GM19467 (cell line): ENCODE results near the gene PRRG2.

Source experiments
- ATAC-seq: cut with Tn5 transposase; IDR thresholded peaks from one replicate; pipeline ENCODE4 v1.9.1; 2021; ENCODE audit warnings: mild to moderate bottlenecking, moderate library complexity; ENCODE audit not compliant: unreplicated experiment

Gene PRRG2

DNA sequence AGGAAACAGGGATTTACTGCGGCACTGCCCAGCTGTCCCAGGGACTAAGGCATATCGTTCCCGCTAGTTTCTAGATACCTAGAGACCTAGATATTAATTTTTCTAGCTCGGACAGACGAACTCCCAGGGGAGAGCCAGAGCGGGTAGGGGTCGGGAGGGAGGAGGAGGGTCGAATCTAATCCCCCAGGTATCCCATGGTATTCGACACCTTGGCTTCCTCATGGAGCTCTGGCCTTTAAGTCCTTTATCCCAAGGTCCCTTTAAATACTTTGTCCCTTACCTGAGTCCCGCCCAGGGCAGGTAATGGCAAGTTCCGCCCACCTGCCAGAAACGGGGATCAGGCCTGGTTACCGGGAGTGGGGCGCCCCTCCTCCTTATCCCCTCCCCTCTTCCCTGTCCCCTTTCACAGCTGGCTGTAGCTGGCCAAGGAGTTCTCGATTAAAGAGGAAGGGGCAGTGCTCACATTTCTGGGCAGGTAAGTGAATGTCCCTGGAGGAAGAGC is at the start of gene PRRG2:
Gene PRRG2, plus strand, starts transcription at position 310 of the 502 bp plus-strand sequence. CDS start 1,904 bp downstream, outside the sequence.
- no peak for ATAC-seq

DNA sequence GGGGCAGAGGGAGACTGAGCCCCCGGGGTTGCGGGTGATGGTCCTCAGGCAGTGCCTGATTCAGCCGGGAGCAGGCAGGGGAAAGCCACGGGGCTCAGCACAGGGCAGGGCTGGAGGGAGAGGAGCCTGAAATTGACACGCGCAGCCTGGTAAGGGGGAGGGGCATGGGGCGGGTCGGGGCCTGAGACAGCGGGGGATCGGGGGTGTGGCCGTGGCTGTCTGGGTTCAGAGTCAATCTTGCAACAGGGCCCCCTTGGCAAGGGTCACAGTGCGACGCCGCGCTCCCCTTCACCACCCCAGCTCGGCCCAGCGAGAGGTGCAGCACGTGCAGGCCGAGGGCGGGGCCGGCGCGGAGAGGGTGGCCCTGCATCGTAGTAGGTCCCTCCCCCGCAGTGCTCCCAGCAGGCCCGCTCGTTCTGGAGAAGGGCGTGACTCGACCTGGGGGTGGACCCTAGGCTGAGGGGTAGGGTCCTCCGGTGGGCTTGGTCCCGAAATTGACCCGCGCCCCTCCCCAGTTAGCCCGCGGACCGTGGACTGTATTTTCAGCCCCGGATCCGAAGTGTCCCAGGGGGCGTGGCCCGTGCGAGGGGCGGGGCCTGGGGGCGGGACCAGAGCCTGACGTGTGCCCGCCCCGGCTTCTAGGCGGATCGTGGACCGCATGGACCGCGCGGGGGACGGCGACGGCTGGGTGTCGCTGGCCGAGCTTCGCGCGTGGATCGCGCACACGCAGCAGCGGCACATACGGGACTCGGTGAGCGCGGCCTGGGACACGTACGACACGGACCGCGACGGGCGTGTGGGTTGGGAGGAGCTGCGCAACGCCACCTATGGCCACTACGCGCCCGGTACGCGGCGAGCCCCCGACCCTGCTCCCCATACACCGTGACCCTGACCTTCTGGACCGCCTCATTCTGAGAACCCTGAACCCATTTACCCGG is 47.3 kb upstream of the PRRG2 start:
- ATAC-seq: peak; percentile 53

DNA sequence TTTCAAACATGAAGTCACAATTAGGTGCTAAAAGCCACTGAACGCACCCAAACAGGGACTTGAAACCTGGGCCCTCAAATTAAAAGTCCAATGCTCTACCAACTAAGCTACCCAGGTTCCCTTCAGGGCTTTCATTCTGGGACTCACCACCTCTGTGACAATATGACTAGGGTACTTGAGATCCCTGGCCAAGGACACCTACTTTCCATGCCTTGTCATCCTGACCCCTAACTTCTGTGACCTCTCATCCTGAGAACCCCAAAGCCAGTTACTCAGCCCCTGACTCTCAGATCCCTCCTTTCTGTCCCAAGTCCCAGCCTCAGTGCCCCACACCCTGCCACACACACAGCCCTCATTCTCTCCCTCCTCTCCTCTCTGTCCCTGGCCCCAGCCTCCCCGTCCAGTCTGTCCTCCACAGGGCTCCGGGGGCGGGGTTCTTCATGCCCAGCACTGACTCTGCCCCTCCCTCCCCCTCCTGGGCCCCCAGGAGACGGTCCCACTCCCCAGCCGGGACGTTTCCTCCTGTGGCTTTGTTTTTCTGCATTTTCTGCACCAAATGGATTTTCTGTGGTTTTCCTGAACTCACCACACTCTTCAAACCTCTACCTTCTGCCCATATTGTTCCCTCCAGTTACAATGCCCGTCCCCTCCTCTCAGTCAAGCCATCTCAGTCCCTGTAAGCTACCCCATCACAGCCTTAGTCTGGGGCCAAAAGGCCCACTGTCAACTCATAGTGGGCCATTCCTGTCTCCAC is 46.3 kb upstream of the PRRG2 start:
- no peak for ATAC-seq

GRCh38 chr19:49536921-49537462 is 44.1 kb upstream of the PRRG2 start:
- no peak for ATAC-seq

- ATAC-seq: no peak
Measured at GRCh38 chr19:49538643-49539042, 42.5 kb upstream of the PRRG2 start.

DNA sequence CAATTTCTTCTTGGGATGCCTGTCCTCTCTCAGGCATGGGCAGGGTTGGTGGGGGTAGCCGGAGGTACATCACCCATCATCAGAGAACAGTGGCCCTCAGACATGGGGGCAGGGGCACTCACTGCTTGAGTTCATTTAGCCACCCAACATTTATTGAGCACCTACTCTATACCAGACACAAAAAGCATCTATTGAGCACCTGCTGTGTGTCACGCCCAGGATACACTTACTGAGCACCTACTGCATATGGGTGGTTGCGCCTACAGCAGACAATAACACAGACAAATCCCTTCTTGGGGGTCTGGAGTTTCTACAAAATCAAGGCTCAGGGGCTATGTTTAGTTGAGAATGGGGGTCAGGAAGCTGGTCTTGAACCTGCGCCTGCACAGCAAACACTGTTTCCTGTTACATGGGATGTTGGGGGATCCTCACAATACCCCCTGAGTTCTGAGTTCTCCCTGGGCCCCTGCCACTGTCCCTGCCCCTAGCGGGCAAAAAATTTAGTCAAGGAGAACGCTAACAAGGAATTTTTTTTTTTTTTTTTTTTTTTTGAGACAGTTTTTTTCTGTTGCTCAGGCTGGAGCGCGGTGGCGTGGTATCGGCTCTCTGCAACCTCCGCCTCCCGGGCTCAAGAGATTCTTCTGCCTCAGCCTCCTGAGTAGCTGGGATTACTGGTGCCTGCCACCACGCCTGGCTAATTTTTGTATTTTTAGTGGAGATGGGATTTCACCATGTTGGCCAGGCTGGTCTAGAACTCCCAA is 41.7 kb upstream of the PRRG2 start:
- no peak for ATAC-seq

DNA sequence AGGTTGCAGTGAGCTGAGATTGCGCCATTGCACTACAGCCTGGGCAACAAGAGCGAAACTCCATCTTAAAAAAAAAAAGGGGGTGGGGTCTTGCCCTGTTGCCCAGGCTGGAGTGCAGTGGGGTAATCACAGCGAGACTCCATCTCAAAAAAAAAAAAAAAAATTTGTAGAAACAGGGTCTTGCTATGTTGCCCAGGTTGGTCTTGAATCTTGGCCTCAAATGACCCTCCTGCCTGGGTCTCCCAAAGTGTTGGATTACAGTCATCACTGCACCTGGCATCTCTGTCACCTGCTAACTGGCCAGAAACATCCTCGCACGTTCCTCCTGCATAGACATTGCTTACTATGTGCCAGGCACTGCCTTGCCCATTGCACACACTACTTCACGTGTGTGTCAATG is 39.2 kb upstream of the PRRG2 start:
- no peak for ATAC-seq

DNA sequence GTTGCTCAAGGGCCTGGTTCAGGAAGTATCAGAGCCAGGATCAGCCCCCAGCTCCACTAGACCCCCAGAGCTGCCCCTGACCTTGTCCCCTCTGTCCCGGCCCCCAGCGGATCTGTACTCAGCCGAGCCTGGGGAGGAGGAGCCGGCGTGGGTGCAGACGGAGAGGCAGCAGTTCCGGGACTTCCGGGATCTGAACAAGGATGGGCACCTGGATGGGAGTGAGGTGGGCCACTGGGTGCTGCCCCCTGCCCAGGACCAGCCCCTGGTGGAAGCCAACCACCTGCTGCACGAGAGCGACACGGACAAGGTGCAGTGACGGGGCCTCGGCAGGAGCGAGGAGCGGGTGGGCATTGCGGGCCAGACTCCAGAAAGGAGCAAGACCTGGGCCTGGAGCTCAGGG is 38.7 kb upstream of the PRRG2 start:
- no peak for ATAC-seq

- ATAC-seq: no peak
Measured at GRCh38 chr19:49543032-49543431, 38.1 kb upstream of the PRRG2 start.

DNA sequence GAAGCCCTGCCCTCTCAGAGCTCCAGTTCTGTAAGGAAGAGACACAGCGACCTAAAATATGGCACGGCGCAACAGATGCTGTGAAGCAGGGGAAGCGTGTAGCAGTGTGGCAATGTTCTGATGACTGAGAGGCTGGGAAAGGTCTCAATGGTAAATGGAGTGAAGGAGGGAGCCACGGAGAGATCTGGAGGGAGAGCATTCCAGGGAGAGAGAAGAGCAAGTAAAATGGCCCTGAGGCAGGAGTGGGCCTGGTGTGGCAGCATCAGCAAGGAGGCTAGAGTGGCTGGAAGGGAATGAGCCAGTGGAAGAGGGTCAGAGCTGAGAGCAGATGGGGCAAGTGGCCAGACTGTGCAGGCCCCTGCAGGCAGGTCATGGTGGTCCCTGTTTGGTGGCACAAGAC is 37.0 kb upstream of the PRRG2 start:
- ATAC-seq: no peak

DNA sequence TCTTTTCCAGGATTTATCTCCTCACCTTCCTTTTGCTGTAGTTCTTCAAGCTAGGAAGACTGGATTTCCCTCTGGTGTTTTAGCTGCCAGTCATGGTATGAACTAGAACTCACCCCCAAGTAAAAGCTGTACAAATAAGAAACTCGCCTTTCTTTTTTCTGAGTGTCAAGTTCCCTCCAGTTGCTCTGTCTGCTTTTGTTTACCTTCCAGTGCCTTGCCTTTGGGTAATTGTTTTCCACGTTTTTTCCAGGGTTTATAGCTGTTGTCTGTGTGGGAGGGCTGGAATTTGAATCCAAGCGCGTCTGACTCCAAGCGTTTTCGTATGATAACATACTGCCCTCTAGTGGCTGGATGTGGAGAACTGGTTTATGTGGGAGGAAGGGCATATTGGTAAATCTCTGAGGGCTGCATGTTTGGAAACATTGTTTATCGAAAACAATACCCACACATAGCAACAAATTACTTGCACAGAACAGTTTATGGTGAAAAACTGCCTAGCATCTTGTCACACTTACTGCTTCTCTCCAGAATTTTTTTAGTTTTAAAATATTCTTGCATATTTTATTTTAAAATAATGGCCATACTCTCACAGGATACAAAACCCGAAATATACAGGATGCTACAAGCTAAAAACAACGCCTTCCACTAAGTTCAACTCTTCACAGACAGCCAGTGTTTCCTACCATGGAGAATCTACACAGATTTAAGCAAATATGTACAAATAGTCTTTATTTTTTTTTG is 34.1 kb upstream of the PRRG2 start:
- ATAC-seq: no peak

DNA sequence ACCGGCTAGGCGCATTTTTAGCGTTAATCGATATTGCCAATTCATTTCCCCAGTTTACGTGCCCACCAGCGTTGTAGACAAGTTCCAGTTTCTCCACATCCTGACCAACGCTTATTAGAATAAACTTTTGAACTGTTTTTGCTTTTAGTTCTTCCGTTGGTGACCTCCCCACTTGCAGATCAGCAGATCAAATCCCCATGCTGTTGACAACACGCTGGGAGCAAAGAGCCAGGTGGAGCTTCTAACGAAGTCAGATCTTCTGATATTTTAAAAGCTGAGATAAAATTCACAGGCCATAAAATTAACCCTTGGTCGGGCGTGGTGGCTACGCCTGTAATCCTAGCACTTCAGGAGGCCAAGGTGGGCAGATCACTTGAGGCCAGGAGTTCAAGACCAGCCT is 32.1 kb upstream of the PRRG2 start:
- ATAC-seq: no peak

DNA sequence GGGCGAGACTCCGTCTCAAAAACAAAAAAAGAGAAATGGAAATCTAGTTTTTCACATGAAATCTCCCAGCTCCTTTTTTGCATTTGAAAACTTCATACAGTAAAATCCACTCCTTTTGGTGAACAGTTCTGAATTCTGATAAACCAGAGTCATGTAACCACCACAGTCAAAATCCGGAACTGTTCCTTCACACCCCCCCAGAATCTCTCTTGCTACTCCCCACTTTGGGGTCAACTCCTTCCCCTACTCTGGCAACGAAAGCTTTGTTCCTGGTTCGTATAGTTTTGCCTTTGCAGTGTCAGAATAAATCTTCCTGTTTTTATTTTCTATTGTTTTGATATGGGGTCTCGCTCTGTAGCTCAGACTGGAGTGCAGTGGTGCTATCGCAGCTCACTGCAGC is 29.6 kb upstream of the PRRG2 start:
- no peak for ATAC-seq

DNA sequence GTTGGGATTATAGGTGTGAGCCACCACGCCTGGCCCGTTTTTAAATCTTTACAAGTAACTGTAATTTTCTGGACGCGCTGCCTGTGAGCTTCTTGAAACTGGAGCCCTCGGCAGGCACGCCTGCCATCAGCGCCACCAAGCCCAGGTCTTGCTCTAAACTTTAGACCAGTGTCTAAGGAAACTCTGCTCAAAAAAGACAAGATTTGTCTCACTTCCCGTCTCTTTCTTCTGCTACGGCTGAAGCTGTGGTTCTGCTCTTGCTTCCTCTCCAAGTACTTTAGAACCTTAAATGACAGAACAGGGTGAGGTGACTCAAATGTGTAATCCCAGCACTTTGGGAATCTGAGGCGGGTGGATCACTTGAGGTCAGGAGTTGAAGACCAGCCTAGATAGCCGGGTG is 28.4 kb upstream of the PRRG2 start:
- ATAC-seq: no peak

DNA sequence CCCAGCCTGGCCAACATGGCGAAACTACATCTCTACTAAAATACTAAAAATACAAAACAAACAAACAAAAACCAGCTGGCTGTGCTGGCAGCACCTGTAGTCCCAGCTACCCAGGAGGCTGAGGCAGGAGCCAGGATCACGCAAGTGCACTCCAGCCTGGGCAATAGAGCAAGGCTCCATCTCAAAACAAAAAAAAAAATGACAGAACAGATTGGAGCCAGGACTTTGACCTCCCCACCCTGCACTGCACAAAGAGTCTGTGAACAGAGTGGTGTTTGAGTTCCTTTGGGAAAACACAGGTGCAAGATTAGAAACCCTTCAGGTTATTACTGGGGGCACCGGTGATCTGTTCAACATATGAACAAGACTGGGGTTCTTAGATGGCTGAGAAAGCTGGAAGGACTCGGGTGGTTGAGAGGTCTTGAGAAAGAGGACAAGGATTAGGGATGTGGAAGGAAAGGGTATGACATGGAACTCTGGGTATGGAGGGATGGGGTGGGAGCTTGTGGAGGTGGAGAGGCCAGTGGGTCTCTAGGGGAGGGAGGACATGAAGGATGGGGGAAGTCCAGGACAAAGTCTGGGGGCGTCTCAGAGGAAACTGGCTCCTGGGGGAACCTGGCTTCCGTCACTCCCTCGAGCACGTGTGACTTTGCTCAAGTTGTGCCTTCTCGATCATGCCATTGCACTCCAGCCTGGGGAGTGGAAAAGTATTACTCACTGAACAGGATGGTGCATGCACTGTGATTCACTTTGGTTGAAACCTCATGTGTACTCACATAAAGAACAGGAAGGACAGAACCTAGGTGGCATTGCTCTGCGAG is 27.5 kb upstream of the PRRG2 start:
- ATAC-seq: no peak

DNA sequence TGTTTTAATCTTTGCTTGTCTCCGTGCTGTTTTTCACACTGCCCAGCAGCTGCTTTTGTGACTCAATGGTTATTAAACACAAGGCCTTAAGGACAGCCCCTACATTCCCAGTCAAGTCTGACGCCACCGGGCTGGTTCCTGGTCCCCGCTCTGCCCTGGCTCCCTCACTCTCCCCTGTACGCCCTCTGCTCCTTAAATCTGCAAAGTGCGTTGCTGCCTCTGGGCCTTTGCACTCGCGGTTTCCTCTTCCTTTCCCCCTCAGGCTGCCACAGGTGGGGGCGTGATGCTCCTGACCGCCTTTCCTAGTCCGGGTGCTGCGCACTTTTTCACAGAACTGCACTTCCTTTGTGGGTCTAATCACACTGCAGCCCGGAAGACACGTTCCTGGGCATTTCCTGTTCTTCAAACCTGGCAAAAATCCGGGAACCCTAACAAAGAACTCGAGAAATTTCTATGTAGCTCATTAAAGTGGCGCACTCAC is 26.4 kb upstream of the PRRG2 start:
- no peak for ATAC-seq

GRCh38 chr19:49555600-49556411 is 25.3 kb upstream of the PRRG2 start:
- ATAC-seq: no peak
